ENCODE results near the gene CYP2D6. TPM values are rescaled to one million over a fixed set of nuclear protein-coding genes. Genes with fewer than 3 reads are reported as not detected.

CYP2D6 gene
- total and polyA plus RNA-seq, 2 donors: 0.48 to 0.61 TPM

DNA sequence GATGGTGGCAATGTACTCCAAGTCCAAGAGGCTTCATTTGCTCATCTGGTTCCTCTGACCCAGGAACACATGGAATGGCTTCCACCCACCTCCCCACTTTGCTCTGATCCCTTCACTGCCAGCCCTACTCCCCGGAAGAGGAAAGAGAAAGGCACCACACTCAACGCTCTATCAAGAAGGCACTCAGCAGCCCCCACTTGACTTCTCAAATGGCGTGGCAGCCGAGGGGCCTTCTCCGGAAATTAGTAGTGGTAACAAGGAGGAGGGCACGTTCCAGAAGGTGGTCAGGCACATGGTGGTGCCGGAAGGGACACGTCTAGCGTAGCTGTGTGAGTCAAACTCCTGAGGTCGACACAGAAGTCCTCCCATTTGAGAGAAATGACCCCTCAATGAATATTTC, 36.5 kb upstream of the CYP2D6 start:
- Histone ChIP-seq H3K36me3 (ENCODE audit: insufficient read depth) (no peaks in the 10 kb centered on the region), H3K4me1 (ENCODE audit: insufficient read depth) (no peaks in the 10 kb centered on the region), H3K4me3 (ENCODE audit: low read depth, low read length) (no peak overlapping the region), H3K27ac (ENCODE audit: low read depth) (no peak overlapping the region)
- WGBS: 96% methylated on average over 10 of the region's 10 CpGs
- no peak for DNase-seq (ENCODE audit: extremely low spot score)

DNA sequence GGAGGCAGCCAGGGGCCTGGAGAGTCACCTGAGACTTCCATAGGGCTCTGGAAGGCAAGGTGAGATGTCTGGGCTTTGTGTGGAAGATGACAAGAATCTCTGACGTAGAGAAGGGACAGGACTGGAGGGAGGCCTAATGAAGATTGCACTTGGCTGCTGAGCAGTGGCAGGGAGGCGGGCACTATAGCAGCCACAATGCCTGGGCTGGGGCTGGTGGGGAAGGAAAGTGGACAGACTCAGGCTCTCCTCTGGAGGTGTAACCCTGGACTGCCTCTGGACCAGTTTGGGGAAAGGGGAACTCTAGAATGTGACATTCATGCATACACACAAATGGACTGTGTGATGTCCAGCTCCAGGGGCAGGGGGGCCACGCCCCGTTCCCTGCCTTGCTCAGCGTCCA, 34.3 kb upstream of the CYP2D6 start:
- 94% methylated on average over 5 of the region's 5 CpGs for WGBS
- no peaks in the 10 kb centered on the region for H3K36me3 ChIP-seq (ENCODE audit: insufficient read depth)
- H3K4me1 ChIP-seq (ENCODE audit: insufficient read depth): no peaks in the 10 kb centered on the region
- no peak overlapping the region for H3K27ac ChIP-seq (ENCODE audit: low read depth)
- DNase-seq (ENCODE audit: extremely low spot score): no peak
- no peak overlapping the region for H3K4me3 ChIP-seq (ENCODE audit: low read depth, low read length)

DNA sequence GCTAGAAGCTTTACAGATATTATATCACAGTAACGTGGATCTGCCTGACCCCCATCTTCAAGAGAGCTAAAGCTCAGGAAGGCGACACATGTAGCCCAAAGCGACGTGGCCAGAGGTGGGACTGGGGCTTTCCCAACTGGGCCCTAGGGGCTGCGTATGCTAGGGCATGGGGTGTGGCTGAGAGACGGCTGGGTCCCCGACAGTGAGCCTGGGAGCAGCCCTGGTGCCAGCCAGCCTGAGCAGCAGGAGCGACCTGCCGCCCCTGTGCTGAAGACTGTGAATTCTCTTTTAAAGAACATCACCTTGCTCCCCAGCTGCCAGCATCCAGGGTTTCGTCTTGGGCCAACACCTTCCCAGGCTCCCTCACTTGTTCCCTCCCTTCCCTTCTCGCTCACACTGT, 32.9 kb upstream of the CYP2D6 start:
- no peak overlapping the region for H3K27ac ChIP-seq (ENCODE audit: low read depth)
- DNase-seq (ENCODE audit: extremely low spot score): no peak
- H3K4me1 ChIP-seq (ENCODE audit: insufficient read depth): no peaks in the 10 kb centered on the region
- no peaks in the 10 kb centered on the region for H3K36me3 ChIP-seq (ENCODE audit: insufficient read depth)
- 96% methylated on average over 11 of the region's 11 CpGs for WGBS
- H3K4me3 ChIP-seq (ENCODE audit: low read depth, low read length): no peak overlapping the region

DNA sequence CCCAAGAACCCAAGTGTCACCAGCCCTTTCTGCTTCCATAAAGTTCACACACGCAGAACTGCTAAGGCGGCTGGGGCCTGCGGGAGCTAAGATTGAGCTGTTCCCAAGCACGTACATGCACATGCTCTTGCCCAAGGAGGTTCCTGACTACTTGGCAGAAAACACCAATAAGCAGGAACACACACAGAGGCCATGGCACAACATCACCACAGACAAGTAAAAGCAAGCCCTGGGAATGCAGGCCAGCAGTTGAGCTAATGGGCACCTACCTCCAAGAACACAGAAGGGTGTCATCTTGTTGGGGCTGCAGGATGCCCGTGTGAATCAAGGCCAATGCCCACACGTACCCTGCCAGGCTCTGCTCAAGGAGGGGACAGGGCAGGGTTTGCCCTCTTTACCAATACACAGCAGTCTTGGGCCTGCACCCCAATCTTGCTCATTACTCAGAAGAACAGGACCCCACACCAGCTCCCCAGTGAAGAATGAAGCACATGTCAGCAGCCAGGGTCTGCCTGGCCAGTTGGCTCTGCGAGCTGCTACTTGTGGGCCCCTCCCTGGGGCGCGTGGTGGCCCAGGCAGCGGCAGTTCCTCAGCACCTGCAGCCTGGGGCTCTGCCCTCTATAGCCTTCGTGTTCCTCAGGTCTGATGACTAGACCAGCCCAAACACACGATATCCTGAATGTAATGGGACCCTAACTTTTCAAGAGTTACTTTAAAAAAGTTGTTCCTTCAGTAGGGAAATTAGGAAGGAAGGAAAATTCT, 32.3 kb upstream of the CYP2D6 start:
- H3K4me3 ChIP-seq (ENCODE audit: low read depth, low read length): no peak overlapping the region
- no peaks in the 10 kb centered on the region for H3K4me1 ChIP-seq (ENCODE audit: insufficient read depth)
- H3K27ac ChIP-seq (ENCODE audit: low read depth): no peak overlapping the region
- 92% methylated on average over 12 of the region's 12 CpGs for WGBS
- no peak for DNase-seq (ENCODE audit: extremely low spot score)
- H3K36me3 ChIP-seq (ENCODE audit: insufficient read depth): no peaks in the 10 kb centered on the region

DNA sequence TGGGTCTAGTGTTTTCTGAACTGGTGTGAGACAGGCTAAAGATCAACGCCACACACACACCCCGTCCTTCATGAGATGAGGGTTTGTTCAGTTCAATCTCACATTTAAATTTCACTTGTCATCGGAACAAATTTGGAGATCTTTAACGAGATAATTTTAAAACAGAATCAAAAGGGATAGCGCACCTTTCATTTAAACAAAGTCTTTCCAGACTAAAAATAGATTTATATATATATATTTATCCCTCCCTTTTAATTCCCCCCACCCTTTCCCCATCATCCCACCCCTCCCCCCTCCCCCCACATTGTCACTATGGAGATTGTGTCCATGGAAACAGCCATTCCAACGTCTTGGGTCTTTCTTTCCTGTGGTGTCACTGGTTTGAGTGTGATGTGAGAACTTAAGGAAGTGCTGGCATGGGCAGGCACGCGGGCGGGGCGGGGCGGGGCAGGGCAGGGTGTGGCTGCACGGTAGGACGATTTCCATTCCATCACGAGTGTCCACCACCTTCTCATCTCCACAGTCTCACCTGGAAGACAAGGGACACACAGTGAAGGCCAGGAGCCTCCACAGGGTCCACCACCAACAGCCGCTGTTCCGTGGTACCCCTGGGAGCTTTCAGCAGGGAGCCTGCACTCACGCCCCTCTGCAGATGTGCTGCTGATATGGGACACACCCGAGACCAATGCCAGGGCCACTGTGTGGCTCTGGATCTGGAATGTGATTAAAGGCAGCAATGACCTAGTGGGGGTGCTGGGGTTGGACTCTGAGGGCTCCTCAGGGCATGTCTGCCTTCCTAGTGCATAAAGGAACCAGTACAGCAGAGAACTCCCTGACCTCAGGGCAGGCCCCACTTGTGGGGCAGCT, 30.5 kb upstream of the CYP2D6 start:
- H3K4me3 ChIP-seq (ENCODE audit: low read depth, low read length): no peak overlapping the region
- WGBS: 81% methylated on average over 18 of the region's 18 CpGs
- H3K36me3 ChIP-seq (ENCODE audit: insufficient read depth): no peaks in the 10 kb centered on the region
- H3K27ac ChIP-seq (ENCODE audit: low read depth): no peak overlapping the region
- DNase-seq (ENCODE audit: extremely low spot score): no peak
- H3K4me1 ChIP-seq (ENCODE audit: insufficient read depth): no peaks in the 10 kb centered on the region

DNA sequence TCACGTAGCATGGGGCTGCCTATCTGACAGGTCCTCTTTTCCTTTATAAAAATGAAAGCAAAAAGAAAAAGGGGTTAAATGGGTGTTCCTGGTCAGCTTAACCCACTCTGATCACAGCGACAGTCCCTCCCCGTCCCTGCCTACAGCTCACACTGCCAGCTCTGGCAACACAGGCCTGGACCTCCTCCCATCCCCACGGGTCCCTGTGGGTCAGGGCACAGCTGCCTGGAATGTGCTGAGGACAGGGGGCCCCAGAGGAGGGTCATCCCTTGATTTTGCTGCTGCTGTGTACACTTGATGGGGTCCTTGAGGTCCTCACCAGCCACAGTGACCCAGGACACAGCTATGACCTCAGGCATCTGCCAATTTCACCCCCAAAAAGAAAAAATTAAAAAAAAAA, 29.6 kb upstream of the CYP2D6 start:
- Histone ChIP-seq H3K4me3 (ENCODE audit: low read depth, low read length) (no peak overlapping the region), H3K4me1 (ENCODE audit: insufficient read depth) (no peaks in the 10 kb centered on the region), H3K27ac (ENCODE audit: low read depth) (no peak overlapping the region), H3K36me3 (ENCODE audit: insufficient read depth) (no peaks in the 10 kb centered on the region)
- no peak for DNase-seq (ENCODE audit: extremely low spot score)
- 73% methylated on average over 4 of the region's 4 CpGs for WGBS

DNA sequence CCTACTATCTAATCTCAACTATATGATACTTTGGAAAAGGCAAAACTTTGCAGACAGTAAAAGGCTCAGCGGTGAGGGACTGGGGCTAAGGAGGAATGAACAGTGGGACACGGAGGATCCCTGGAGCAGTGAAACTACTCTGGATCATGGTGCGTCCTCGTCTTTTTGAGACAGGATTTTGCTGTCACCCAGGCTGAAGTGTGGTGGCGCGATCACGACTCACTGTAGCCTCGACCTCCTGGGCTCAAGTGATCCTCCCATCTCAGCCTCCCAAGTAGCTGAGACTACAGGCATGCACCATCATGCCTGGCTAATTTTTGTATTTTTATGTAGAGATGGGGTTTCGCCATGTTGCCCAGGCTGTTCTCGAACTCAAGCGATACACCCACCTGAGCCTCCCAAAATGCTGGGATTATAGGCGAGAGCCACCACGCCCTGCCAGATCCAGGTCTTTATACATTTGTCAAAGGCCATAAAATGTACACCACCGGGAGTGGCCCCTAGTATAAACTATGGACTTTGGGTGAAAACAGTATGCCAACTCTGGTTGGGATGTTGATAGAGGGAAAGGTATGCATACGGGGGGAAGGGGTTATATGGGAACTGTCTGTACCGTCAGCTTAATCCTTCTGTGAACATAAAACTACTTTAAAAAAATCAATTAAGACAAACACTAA, 28.0 kb upstream of the CYP2D6 start:
- Histone ChIP-seq H3K27ac (ENCODE audit: low read depth) (no peak overlapping the region), H3K4me1 (ENCODE audit: insufficient read depth) (no peaks in the 10 kb centered on the region), H3K4me3 (ENCODE audit: low read depth, low read length) (no peak overlapping the region), H3K36me3 (ENCODE audit: insufficient read depth) (no peaks in the 10 kb centered on the region)
- 93% methylated on average over 16 of the region's 16 CpGs for WGBS
- DNase-seq (ENCODE audit: extremely low spot score): no peak

DNA sequence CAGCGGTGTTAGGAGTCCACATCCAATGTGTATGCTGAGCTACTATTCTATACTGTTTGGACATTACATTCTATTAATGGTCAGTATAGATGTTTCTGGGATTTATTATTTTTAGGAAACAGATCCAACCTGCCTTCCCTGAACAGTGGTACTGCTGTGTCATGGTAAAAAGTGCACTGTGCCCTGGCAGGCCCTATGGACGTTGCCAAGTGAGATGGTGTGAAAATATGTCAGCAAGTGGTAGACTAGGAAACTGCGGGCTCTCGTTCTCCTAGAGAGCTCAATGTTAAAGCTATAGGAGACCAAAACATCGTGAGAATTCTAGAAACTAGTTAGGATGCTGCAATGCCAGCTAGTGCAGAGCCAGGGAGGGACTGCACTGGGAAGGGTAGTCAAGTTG, 26.0 kb upstream of the CYP2D6 start:
- Histone ChIP-seq H3K4me3 (ENCODE audit: low read depth, low read length) (no peak overlapping the region), H3K27ac (ENCODE audit: low read depth) (no peak overlapping the region), H3K4me1 (ENCODE audit: insufficient read depth) (no peaks in the 10 kb centered on the region), H3K36me3 (ENCODE audit: insufficient read depth) (no peaks in the 10 kb centered on the region)
- WGBS: 79% methylated on average over 5 of the region's 5 CpGs
- no peak for DNase-seq (ENCODE audit: extremely low spot score)

DNA sequence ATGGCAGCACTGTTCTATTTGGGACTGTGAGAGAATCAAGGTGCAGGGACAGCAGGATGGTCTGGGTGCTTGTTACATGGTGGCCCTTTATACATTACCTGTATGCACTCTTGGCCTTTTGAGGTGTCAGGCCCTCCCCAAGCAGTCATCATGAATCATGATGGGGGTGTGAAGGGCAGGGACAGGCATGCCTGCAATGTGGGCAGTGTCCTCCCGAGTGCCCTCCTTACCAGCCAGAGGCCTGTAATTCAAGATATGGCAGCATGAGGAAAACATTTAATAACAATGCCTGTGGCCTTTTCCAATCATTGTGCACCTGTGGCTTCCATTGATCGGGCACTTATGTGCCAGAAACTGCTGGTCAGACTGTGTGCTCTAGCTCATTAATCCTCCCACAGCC, 25.5 kb upstream of the CYP2D6 start:
- H3K36me3 ChIP-seq (ENCODE audit: insufficient read depth): no peaks in the 10 kb centered on the region
- H3K4me3 ChIP-seq (ENCODE audit: low read depth, low read length): no peak overlapping the region
- H3K4me1 ChIP-seq (ENCODE audit: insufficient read depth): no peaks in the 10 kb centered on the region
- 85% methylated on average over 2 of the region's 2 CpGs for WGBS
- no peak for DNase-seq (ENCODE audit: extremely low spot score)
- H3K27ac ChIP-seq (ENCODE audit: low read depth): no peak overlapping the region

DNA sequence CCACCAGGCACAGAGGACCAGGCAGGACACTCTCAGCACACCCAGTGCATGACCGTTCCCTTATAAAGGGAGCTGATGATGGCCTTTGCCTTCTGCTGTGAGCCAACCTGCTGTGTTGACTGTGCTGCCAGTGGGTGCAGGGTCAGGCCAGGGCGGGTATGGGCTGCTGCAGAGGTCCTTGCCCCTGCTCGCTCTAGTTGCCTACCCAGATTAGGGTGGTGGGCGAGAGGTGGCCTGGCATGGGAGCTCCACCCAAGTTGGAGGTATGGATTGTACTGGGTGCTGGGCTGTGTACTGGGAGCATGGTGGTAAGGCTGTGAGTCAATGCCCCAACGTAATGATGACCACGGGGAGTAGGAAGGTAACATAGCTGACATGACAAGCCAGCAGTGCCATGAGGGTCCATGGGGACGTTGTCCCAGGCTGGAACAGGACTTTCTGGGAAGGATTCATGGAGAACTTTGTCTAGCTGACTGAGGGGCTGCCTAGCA, 24.5 kb upstream of the CYP2D6 start:
- no peak for DNase-seq (ENCODE audit: extremely low spot score)
- no peak overlapping the region for H3K27ac ChIP-seq (ENCODE audit: low read depth)
- no peak overlapping the region for H3K4me3 ChIP-seq (ENCODE audit: low read depth, low read length)
- no peaks in the 10 kb centered on the region for H3K36me3 ChIP-seq (ENCODE audit: insufficient read depth)
- H3K4me1 ChIP-seq (ENCODE audit: insufficient read depth): no peaks in the 10 kb centered on the region
- 91% methylated on average over 7 of the region's 7 CpGs for WGBS

DNA sequence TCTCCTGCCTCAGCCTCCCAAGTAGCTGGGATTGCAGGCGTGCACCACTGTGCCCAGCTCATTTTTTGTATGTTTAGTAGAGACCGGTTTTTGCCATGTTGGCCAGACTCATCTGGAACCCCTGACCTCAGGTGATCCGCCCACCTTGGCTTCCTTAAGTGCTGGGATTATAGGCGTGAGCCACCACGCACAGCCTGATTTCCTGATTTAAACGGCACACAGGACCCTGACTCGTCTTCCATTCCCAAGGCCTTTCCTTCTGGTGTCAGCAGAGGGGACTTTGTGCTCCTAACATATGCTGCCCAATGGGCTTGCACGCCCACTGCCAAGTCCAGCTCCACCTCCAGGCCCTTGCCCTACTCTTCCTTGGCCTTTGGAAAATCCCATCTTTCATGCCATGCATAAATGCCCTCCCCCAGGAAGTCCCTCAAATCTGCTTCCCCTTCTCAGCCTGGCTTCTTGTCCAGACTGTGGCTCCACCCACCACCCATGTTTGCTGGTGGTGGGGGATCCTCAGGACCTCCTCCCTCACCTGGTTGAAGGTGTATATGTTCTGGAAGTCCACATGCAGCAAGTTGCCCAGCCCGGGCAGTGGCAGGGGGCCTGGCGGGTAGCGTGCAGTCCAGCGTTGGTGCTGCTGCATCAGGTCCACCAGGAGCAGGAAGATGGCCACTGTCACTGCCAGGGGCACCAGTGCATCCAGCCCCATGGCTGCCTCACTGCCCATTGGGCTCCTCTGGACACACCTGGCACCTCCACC, 23.9 kb upstream of the CYP2D6 start:
- Histone ChIP-seq H3K4me3 (ENCODE audit: low read depth, low read length) (no peak overlapping the region), H3K36me3 (ENCODE audit: insufficient read depth) (no peaks in the 10 kb centered on the region), H3K27ac (ENCODE audit: low read depth) (no peak overlapping the region), H3K4me1 (ENCODE audit: insufficient read depth) (no peaks in the 10 kb centered on the region)
- DNase-seq (ENCODE audit: extremely low spot score): no peak
- WGBS: 95% methylated on average over 12 of the region's 12 CpGs

DNA sequence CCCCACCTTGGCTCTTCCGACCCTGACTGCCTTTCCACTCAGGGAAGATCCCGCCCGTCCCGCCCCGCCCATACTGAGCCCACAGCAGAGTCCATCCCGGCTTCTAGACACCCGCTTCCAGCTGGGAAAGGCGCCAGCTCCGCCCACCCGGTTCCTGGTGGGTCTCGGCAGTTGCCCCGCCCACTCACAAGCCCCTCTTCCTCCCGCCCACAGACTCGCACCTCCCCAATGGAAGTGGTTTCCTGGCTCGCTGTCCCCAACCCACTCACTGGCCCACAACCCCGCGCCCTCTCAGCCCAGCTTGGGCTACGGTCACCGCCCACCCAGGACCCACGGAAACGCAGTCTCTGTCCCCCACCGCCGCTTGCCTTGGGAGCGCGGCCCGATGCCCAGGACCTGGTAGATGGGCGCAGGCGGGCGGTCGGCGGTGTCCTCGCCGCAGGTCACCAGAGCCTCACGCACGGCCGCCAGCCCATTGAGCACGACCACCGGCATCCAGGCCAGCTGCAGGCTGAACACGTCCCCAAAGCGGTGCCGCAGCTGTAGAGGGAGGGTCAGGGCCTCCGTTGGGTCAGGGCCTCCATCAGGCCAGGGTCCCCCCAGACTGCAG, 22.2 kb upstream of the CYP2D6 start:
- no peak for DNase-seq (ENCODE audit: extremely low spot score)
- Histone ChIP-seq H3K36me3 (ENCODE audit: insufficient read depth) (no peaks in the 10 kb centered on the region), H3K4me3 (ENCODE audit: low read depth, low read length) (no peak overlapping the region), H3K27ac (ENCODE audit: low read depth) (no peak overlapping the region), H3K4me1 (ENCODE audit: insufficient read depth) (no peaks in the 10 kb centered on the region)
- WGBS: 91% methylated on average over 42 of the region's 42 CpGs
